Stimulated activated CD4-positive, alpha-beta T cell treated with anti-CD3 and anti-CD28 coated beads, Interleukin-4, amount 100 ng/mL, for 48 hours (primary cell): ENCODE data around the gene SIL1.
"Not testable (repeated sequence)": the region's sequence is repeated elsewhere in the genome, so short reads cannot be mapped to it uniquely, and the experiment has no call there.

Source experiments
- DNase-seq, 2 donors: peaks; one replicate each; pipeline ENCODE4 v3.0.0-alpha.2; 2020; ENCODE audit warnings: low read depth in 2 of 2

The SIL1 gene

GRCh38 chr5:139204196-139204595 is 6.0 kb upstream of the SIL1 start:
- DNase-seq, result no peak

DNA sequence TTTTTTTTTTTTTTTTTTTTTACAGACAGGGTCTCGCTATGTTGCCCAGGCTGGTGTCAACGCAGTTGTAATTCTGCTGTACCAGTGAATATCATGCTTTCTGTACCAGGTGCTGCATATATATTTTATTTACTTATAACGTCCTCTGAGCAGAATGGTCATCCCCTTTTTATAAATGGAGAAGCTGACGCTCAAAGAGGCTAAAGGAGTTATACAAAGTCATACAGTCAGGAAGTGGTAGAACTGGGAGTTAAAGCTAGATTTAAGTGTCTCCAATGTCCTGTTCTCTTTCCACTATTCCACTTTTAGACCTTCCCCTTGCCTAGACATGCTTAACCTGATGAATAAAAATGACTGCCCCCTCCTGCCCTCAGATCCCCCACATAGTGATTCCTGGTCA is 1.2 kb upstream of the SIL1 start:
- no peak for DNase-seq

DNA sequence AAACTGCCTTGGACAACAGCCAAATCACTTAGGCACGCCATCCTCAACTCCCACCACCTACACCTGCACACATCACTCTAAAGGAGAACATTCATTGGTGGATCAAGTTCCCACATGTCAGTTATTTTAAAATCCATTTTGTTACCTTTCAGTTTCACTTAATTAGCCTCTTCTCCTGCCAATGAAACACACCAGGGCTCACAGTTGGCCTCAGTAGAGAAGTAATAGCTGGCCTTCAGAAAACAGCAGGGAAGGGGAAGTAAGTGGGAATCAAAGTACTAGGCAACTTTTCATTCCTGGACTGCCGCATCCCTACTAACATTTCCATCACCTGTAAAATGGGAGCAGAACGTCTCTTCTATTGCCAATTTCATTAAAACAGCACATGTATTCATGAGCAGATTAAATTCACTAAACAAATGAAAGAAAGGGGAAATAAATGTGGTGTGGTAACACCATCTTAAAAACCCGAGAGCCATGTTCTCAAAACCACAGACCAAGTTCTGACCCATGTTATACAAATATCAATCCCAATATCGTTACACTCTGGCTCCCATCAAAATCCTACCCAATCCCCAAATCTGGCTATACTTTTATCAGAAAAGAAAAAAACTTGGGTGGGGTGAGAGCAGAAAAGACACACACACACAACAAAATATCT is 1.7 kb downstream of the SIL1 start:
- no peak for DNase-seq

- DNase-seq, result no peak
Measured at GRCh38 chr5:139194486-139194885, 3.7 kb downstream of the SIL1 start.

- no peak for DNase-seq
Measured at GRCh38 chr5:139193928-139194327, 4.2 kb downstream of the SIL1 start.

GRCh38 chr5:139192906-139193305 is 5.3 kb downstream of the SIL1 start:
- not testable (repeated sequence) for DNase-seq

DNA sequence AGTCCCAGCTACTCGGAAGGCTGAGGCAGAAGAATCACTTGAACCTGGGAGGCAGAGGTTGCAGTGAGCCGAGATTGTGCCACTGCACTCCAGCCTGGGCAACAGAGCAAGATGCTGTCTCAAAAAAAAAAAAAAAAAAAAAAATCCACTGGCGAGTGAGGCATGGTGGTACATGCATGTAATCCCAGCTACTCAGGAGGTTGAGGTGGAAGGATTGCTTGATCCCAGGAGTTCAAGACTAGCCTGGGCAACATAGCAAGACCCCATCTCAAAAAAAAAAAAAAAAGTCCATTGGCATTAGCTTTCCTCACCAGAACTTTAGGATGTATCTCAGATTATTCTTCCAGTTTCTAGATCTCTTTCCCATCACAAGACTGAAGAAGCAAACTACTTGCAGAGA is 6.2 kb downstream of the SIL1 start:
- DNase-seq, result not testable (repeated sequence)

GRCh38 chr5:139190125-139190524 is 8.0 kb downstream of the SIL1 start:
- no peak for DNase-seq

DNA sequence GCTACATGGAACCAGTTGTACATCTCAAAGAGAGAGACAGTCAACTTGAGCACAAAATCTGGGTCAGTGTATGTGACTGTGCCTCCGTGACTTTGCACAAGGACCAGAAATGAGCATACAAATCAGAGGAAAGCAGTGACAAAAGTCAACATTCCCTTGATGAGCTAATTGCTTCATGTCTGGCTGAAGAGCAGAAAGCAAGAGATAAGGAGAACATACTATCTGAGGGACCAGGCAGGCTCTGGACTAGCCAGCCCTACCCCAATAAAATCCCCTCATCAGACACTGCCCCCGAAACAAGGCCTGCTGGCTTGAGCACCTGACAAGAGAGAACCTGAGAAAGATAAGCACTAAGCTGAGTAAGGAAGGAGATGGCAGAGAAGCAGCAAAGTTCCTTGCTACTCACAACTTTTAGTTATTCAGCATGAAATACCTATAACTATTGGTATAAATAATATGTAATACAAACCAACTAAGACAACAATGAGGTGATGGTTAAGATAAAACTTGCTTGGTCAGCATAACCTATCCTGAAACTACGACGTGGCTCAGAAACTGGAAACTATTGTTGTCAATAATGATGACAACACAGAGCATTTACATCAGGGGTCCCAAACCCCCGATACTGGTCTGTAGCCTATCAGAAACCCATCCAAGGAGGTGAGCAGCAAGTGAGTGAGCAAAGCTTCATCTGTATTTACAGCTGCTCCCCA is 9.5 kb downstream of the SIL1 start:
- no peak for DNase-seq

DNA sequence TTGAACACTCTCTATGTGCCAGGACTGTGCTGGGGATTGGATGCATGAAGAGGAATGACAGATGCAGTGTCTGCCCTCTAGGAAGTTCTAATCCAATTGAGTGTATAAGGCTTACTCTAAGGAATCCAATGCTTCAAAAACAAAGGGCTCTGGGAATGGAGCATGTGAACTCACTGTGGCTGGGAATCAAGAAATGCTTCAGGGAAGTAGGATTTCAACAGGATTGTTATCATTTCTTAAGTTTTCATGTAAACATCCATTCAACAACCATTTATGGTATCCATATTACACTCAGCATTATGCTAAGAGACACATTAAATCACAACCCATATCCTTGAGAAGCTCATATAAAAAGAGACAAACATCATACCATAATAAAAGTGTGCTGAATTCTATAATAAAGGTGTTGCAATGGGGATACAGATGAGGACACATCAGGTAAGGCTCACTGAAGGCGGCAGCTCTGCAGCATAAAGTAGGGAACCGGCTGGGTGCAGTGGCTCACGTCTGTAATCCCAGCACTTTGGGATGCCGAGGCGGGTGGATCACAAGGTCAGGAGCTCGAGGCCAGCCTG is 11.3 kb downstream of the SIL1 start:
- no peak for DNase-seq

DNA sequence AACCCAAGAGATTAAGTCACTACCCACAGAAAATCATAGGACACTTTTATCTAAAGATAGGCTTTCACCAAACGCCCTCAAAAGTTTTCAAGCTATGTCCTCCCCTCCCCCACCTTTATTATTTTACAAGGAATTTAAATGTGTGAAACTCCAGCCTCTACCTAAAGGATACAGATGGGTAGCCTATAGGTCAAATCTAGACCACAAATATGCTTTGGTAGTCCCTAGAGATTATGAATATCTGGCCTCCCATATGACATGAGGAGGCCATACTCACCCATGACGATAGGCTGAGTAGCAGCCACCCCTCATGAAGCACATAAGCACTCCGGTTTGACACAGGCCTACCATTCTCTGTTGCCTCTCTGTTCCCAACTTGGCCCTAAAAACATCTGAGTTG is 11.9 kb downstream of the SIL1 start:
- DNase-seq, result no peak

DNA sequence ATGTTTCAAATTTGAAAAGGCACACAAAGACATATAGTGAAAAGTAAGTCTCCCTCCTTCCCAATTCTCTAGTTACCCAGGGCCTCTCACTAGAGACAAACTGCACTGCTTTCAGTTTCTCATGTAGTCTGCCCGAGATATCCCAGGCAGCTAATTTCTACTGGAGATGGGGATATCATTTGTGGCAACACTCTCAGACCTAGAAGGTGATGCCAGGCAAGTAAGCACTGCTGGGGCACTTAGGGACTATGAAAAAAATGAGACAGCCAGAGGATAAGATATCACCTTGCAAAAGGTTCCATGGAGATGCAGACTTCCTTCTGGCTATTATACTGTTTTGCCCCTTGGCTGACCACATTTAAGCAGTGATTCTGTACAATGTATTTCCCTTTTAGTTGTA is 12.6 kb downstream of the SIL1 start:
- no peak for DNase-seq

GRCh38 chr5:139183502-139183901 is 14.7 kb downstream of the SIL1 start:
- no peak for DNase-seq

DNA sequence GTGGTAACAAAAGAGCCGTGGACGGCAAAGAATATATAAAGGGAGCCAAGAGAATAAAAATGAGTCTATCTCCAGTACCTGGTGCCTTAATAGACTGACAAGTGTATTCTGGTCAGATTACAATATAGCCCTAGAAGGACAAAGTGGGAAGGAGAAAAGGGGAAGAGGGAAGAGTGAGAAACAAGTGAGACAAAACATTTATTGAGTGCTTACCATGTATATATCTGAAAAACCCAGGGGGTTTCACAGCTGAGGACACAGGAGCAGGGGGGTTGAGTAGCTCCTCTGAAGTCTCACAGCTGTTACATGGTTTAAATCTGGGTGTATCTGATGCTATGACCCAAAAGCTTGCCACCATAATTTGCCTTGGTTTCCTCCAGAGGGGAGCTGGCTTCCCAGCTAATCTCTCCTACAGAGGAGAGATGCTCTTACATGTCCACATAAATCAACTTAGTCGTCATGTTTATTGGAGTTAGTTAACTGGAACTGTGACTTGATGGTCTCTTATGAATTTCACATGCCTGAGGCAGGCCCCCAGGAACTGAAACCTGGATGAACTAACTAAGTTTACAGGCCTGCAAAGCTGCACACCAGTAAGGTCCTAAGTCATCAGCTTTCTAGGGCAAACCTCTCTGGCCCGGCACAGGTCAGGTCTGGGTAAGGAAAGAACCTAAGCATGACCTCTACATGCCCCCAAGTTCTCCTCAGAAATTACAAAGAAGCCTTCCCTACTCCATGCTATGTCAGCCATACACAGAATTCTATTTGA is 15.5 kb downstream of the SIL1 start:
- DNase-seq, result no peak

- no peak for DNase-seq
Measured at GRCh38 chr5:139181835-139182452, 16.2 kb downstream of the SIL1 start.

DNA sequence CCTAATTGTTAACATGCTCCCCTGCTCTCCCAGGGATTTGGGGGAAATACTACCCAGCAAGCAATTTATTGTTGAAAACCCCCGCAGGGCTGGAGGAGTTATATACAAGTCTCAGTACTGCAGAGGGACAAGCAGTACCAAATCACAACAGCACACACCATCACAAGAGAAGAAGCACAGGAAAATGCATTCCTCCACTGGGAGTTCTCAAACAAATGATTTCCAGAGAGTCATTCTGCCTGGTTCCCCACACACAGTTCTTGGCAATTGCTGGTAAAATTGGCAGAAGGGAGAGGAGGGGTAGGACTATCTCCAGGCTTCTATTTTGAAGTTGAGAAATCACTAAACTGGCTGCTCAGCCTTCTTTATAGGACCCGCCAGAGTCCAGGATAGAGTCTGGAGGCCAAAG is 16.8 kb downstream of the SIL1 start:
- no peak for DNase-seq

- DNase-seq, result no peak
Measured at GRCh38 chr5:139180850-139181249, 17.3 kb downstream of the SIL1 start.

DNA sequence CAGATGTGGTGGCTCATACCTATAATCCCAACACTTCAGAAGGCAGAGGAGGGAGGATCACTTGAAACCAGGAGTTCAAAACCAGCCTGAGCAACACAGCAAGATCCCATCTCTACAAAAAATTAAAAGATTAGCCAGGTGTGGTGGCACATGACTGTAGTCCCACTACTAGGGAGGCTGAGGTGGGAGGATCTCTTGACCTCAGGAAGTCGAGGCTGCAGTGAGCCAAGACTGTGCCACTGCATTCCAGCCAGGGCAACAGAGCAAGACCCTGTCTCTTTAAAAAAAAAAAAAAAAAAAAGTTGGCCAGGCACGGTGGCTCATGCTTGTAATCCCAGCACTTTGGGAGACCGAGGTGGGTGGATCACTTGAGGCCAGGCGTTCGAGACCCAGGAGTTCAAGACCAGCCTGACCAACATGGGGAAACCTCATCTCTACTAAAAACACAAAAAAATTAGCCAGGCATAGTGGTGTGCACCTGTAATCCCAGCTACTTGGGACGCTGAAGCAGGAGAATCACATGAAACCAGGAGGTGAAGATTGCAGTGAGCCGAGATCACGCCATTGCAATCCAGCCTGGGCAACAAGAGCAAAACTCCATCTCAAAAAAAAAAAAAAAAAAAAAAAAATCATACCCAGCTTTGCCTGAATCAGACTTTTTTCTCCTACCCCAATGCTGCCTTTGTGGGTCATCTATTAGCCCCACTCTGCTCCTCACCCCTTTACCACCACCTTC is 18.2 kb downstream of the SIL1 start:
- not testable (repeated sequence) for DNase-seq

- DNase-seq, result no peak
Measured at GRCh38 chr5:139178935-139179334, 19.2 kb downstream of the SIL1 start.

GRCh38 chr5:139178589-139178917 is 19.6 kb downstream of the SIL1 start:
- no peak for DNase-seq

- no peak for DNase-seq
Measured at GRCh38 chr5:139177809-139178588, 20.2 kb downstream of the SIL1 start.
